Right atrium auricular region (tissue), 2 donors: ENCODE measurements around the gene MYPOP. TPM values are rescaled to one million over a fixed set of nuclear protein-coding genes. Genes with fewer than 3 reads are reported as not detected.
A peak's percentile ranks its signal among the peaks of the same experiment; 100 is the strongest.

ENCODE experiments used
- DNase-seq: peaks from one replicate; pipeline ENCODE4 v3.0.0-alpha.2; 2019; ENCODE audit warnings: low spot score
- H3K27ac ChIP-seq, 2 donors: fragments of 200-600 bp; sonication (generic); 1 replicate in 1 of 2; 2 replicates in 1 of 2; pipeline ENCODE4 v1.5.1; 2016 to 2019
- H3K27me3 ChIP-seq, 2 donors: fragments of 200-600 bp; sonication (generic); one replicate each; pipeline versions ENCODE4 v1.5.1 to v1.6.0; 2017 to 2019
- H3K36me3 ChIP-seq: fragments of 200-600 bp; sonication (generic); one replicate; pipeline ENCODE4 v1.5.1; 2016
- H3K4me1 ChIP-seq, 2 donors: fragments of 200-600 bp; sonication (generic); one replicate each; pipeline versions ENCODE4 v1.5.1 to v1.6.0; 2017 to 2019
- H3K4me3 ChIP-seq, 2 donors: fragments of 200-600 bp; sonication (generic); 1 replicate in 1 of 2; 2 replicates in 1 of 2; pipeline ENCODE4 v1.5.1; 2017 to 2019; ENCODE audit warnings: mild to moderate bottlenecking in 1 of 2, moderate library complexity in 1 of 2
- H3K9me3 ChIP-seq, 2 donors: fragments of 200-600 bp; sonication (generic); one replicate each; pipeline ENCODE4 v1.5.1; 2019
- total RNA-seq, 2 donors: library from RNA; depleted of rRNA; stranded (reverse); fragments of >200 nt; gene quantifications; one replicate each; pipeline ENCODE4 v1.1.0, GENCODE V29; 2016
- TF ChIP-seq, protein P1 (sequence below), 2 donors: fragments of 200-600 bp; sonication (generic); IDR thresholded peaks; one replicate each; pipeline ENCODE4 v1.5.1; 2019; ENCODE audit warnings: antibody characterized with exemption in 2 of 2

The MYPOP gene, protein sequence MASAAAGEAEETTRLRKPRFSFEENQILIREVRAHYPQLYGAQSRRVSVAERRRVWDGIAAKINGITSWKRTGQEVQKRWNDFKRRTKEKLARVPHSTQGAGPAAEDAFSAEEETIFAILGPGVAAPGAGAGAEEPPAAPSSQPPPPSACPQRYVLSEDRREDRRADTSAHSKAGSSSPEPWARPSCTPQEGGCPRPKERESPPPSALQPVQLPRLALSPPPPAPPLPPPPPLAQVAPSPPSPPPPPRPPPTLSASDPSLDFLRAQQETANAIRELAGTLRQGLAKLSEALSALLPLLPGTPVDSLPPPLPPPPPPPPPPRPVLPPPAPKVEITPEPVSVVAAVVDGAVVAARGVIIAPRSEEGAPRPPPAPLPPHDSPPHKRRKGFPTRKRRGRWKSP
- total RNA-seq: 1 to 10 TPM; 6.0 to 7.2 TPM

DNA sequence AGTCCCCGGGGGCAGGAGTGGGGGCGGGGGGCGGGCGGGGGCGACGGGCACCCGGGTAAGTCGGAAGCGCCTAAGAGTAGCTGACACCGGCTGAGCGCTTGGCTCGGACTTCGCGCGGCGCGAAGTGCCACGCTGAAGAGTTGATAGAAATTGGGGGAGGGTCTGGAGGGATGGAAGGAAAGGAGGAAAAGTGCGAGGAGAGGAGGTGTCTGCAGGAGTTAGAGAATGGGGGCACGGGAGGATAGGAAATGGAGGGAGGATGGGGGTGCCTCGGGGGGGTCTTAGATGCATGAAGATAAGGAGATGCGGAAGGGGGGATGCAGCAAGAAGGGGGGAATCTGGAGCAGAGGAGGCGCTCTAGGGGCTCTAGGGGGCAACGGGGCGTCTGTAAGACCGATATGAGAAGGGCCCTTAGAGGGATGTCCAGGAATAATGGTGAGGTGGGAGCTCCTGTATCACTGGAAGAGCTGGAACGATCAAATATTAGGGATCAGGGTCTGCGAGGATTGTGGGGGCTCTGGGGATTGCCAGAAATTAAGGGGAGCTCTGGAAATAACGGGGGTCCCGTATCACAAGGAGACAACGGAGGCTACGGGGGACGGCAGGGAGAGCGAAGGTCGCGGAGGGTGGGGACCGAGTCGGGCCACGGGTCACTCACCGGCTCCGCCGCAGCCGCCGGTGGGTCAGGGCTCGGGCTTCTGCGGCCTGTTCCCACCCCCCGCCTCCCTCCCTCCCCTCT, at the start of gene MYPOP:
Gene MYPOP, minus strand, starts transcription at position 702 of the 739 bp plus-strand sequence. CDS start 840 bp downstream, outside the sequence.
- TF ChIP-seq, protein P1, sequence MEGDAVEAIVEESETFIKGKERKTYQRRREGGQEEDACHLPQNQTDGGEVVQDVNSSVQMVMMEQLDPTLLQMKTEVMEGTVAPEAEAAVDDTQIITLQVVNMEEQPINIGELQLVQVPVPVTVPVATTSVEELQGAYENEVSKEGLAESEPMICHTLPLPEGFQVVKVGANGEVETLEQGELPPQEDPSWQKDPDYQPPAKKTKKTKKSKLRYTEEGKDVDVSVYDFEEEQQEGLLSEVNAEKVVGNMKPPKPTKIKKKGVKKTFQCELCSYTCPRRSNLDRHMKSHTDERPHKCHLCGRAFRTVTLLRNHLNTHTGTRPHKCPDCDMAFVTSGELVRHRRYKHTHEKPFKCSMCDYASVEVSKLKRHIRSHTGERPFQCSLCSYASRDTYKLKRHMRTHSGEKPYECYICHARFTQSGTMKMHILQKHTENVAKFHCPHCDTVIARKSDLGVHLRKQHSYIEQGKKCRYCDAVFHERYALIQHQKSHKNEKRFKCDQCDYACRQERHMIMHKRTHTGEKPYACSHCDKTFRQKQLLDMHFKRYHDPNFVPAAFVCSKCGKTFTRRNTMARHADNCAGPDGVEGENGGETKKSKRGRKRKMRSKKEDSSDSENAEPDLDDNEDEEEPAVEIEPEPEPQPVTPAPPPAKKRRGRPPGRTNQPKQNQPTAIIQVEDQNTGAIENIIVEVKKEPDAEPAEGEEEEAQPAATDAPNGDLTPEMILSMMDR (IDR thresholded peaks at IDR 0.05): no peak

DNA sequence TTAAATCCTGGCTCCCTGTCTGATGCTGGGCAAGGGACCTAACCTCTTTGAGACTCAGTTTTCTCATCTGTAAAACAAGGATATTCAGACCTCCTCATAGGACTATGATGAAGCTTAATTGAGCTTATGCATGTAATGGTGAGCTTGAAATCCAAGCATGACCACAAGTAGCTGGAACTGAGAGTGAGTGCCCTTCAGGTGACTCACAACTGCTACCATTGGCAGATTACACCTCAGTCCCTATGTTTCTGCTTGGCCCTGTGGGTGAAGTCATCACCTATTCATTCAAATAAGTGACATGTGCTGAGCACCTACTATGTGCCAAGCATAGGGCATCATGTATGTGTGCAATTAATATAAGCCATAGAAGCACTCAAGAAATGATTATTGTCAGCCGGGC, 45.5 kb upstream of the MYPOP start:
- Histone ChIP-seq H3K4me3 (no peak overlapping the region), H3K36me3 (no peaks in the 10 kb centered on the region), H3K4me1 (peaks cover 0 to 4% of the 10 kb centered on the region in 2 donors), H3K27ac (no peak overlapping the region), H3K9me3 (no peaks in the 10 kb centered on the region), H3K27me3 (no peaks in the 10 kb centered on the region)
- DNase-seq: no peak
- TF ChIP-seq, protein P1 (IDR thresholded peaks at IDR 0.05): no peak

More for the DNA sequence above, at the start of gene MYPOP:
- no peaks in the 10 kb centered on the region for H3K27me3 ChIP-seq
- H3K27ac ChIP-seq: peak within 1 kb of the TSS; percentile 80 to 85
- no peak for DNase-seq
- H3K9me3 ChIP-seq: no peaks in the 10 kb centered on the region
- H3K36me3 ChIP-seq: peaks cover 15% of the 10 kb centered on the region
- peak within 1 kb of the TSS; percentile 59 to 79 for H3K4me3 ChIP-seq
- peaks cover 0 to 24% of the 10 kb centered on the region in 2 donors for H3K4me1 ChIP-seq

DNA sequence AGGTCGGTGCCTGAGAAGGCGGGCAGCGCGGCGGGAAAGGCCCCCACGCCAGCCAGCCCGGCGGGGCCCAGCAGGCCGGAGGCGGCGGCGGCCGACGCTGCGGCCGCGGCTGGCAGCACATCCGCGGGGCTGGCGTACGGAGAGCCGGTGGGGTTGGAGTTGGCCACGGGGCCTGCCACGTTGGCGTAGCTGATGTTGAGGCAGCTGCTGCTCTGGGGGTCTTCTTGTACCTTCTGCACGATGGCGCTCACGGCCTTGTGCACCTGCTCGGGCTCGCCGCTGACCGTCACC, 38.0 kb upstream of the MYPOP start:
- H3K9me3 ChIP-seq: no peaks in the 10 kb centered on the region
- no peaks in the 10 kb centered on the region for H3K4me1 ChIP-seq
- H3K27me3 ChIP-seq: no peaks in the 10 kb centered on the region
- H3K36me3 ChIP-seq: no peaks in the 10 kb centered on the region
- no peak for DNase-seq
- TF ChIP-seq, protein P1 (IDR thresholded peaks at IDR 0.05): no peak
- H3K4me3 ChIP-seq: peak overlapping the region in 1 of 2 donors; percentile 26
- H3K27ac ChIP-seq: no peak overlapping the region

DNA sequence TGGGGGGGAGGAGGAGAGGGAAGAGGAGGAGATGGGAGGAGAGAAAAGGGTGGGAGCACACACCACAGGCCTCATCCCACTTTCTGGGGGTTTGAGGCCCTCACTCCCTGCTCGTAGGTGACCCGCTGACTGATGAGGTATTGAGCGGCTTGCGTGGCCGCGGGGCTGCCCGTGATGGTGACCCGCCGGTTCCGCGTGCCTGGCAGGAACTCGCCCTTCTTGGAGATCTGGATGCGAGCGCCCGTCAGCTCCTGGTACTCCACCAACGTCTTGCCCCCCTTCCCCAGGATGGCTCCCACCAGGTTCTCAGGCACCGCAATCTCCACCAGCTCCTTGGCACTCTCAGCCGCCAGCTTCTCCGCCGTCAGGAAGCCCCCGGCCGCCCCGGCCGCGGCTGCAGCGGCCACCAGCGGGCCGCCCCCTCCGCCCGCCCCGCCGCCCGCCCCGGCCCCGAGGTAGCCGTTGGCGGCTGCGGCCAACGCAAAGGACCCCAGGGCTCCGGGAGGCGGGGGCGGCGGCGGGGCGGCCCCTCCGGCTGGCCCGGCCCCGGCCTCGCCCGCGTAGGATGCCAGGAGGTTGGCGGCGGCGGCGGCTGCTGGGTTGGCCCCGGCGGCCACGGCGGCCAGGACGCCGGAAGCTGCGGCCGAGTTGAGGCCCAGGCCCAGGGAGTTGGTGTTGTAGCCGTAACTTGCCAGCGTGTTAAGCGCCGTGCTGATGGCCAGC, 37.5 kb upstream of the MYPOP start:
- H3K4me3 ChIP-seq: peak overlapping the region in 1 of 2 donors; percentile 26
- TF ChIP-seq, protein P1 (IDR thresholded peaks at IDR 0.05): no peak
- H3K27me3 ChIP-seq: no peaks in the 10 kb centered on the region
- H3K36me3 ChIP-seq: no peaks in the 10 kb centered on the region
- no peaks in the 10 kb centered on the region for H3K9me3 ChIP-seq
- DNase-seq: no peak
- H3K4me1 ChIP-seq: no peaks in the 10 kb centered on the region
- H3K27ac ChIP-seq: no peak overlapping the region

DNA sequence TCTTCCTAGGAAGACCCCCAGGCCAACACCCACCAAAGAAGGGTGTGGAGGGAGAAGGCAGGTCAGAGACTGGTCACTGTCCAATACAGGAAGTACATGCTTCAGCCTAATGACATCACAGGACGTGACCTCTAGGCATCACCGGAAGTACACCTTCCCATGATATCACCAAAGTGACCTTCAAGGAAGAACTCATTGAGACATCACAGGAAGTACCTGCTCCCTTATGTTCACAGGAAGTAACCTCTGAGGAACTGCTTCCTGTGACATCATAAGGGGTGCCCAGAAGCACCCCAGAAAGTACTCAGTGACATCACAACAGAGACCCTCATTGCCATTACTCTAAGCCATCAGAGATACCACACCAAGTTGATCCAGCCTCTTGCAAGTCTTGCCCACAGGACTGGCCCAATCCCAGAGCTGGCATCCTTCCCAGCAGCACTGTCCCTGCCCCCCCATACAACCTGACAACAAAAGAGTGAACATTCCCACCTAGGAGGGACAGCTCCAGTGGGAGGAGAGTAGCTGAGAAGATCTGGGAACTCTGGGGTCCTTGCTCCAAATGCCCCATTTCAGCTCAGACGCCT, 36.4 kb upstream of the MYPOP start:
- Histone ChIP-seq H3K4me1 (no peaks in the 10 kb centered on the region), H3K27ac (no peak overlapping the region)
- no peak for DNase-seq

More for the DNA sequence above, 36.4 kb upstream of the MYPOP start:
- H3K4me3 ChIP-seq: no peak overlapping the region
- no peaks in the 10 kb centered on the region for H3K27me3 ChIP-seq
- TF ChIP-seq, protein P1 (IDR thresholded peaks at IDR 0.05): no peak
- H3K9me3 ChIP-seq: no peaks in the 10 kb centered on the region
- H3K36me3 ChIP-seq: no peaks in the 10 kb centered on the region
